ENCODE data around the gene STK11IP. TPM values are rescaled to one million over a fixed set of nuclear protein-coding genes. Genes with fewer than 3 reads are reported as not detected.

Gene STK11IP
- total RNA-seq, 1 experiment from 2014 or later, result 39.9 TPM

DNA sequence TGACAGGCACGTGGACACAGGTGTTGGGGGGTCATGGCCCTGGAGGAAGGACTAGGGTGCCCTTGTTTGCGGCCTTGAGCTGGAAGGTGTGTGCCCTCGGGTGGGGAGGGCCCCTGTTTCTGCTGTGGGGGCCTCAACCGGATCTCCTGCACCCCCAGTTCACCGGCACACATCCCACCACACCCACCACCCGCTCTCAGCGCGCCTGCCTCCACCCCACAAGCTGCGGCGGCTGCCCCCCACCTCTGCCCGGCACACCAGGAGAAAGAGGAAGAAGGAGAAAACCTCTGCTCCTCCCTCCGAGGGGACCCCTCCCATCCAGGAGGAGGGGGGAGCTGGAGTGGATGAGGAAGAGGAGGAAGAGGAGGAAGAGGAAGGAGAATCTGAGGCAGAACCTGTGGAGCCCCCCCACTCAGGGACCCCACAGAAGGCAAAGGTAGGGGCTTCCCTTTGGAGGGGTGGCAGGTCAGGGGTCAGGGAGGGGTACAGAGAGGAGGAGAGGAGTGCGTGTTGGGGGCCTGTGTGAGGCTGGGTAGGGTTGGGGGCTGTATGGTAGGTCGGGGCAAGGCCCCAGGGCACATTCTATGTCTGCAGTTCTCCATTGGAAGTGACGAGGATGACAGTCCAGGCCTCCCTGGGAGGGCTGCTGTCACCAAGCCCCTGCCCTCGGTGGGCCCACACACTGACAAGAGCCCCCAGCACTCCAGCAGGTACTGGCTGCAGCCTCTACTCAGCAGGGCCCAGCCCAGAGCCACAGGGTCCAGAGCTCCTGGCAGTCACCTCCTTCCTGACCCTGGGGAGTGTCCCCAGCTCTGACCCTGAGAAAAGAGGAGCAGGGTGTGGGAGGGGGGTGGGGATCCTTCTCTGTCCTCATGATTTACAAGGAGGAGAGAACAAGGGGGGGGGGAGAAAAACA is 31.6 kb downstream of the STK11IP start (continued):
- TF ChIP-seq TEAD1 (CRISPR knock-in tag; IDR thresholded peaks at IDR 0.05) (no peak), ZBTB21 (CRISPR knock-in tag; IDR thresholded peaks at IDR 0.05; ENCODE audit: borderline replicate concordance) (no peak), RELA (CRISPR knock-in tag; IDR thresholded peaks at IDR 0.05; ENCODE audit: borderline replicate concordance) (no peak), CREB1 (CRISPR knock-in tag; IDR thresholded peaks at IDR 0.05) (no peak), GABPB1 (CRISPR knock-in tag; IDR thresholded peaks at IDR 0.05) (no peak), KAT7 (CRISPR knock-in tag; IDR thresholded peaks at IDR 0.05; ENCODE audit: borderline replicate concordance) (no peak), ZNF138 (CRISPR knock-in tag; conservative IDR thresholded peaks at IDR 0.05) (no peak), ESRRA (CRISPR knock-in tag; IDR thresholded peaks at IDR 0.05; ENCODE audit: borderline replicate concordance) (no peak), FOXK1 (CRISPR knock-in tag; IDR thresholded peaks at IDR 0.05) (no peak), RORB (CRISPR knock-in tag; IDR thresholded peaks at IDR 0.05) (no peak), NFE2L1 (CRISPR knock-in tag; IDR thresholded peaks at IDR 0.05) (no peak)
- TF ChIP-seq, protein P1, sequence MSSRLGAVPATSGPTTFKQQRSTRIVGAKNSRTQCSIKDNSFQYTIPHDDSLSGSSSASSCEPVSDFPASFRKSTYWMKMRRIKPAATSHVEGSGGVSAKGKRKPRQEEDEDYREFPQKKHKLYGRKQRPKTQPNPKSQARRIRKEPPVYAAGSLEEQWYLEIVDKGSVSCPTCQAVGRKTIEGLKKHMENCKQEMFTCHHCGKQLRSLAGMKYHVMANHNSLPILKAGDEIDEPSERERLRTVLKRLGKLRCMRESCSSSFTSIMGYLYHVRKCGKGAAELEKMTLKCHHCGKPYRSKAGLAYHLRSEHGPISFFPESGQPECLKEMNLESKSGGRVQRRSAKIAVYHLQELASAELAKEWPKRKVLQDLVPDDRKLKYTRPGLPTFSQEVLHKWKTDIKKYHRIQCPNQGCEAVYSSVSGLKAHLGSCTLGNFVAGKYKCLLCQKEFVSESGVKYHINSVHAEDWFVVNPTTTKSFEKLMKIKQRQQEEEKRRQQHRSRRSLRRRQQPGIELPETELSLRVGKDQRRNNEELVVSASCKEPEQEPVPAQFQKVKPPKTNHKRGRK (CRISPR knock-in tag; IDR thresholded peaks at IDR 0.05; ENCODE audit: borderline replicate concordance), result no peak
- TF ChIP-seq, protein P2, sequence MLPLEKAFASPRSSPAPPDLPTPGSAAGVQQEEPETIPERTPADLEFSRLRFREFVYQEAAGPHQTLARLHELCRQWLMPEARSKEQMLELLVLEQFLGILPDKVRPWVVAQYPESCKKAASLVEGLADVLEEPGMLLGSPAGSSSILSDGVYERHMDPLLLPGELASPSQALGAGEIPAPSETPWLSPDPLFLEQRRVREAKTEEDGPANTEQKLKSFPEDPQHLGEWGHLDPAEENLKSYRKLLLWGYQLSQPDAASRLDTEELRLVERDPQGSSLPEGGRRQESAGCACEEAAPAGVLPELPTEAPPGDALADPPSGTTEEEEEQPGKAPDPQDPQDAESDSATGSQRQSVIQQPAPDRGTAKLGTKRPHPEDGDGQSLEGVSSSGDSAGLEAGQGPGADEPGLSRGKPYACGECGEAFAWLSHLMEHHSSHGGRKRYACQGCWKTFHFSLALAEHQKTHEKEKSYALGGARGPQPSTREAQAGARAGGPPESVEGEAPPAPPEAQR (CRISPR knock-in tag; IDR thresholded peaks at IDR 0.05), result no peak
- TF ChIP-seq, protein P3, sequence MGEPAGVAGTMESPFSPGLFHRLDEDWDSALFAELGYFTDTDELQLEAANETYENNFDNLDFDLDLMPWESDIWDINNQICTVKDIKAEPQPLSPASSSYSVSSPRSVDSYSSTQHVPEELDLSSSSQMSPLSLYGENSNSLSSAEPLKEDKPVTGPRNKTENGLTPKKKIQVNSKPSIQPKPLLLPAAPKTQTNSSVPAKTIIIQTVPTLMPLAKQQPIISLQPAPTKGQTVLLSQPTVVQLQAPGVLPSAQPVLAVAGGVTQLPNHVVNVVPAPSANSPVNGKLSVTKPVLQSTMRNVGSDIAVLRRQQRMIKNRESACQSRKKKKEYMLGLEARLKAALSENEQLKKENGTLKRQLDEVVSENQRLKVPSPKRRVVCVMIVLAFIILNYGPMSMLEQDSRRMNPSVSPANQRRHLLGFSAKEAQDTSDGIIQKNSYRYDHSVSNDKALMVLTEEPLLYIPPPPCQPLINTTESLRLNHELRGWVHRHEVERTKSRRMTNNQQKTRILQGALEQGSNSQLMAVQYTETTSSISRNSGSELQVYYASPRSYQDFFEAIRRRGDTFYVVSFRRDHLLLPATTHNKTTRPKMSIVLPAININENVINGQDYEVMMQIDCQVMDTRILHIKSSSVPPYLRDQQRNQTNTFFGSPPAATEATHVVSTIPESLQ (CRISPR knock-in tag; IDR thresholded peaks at IDR 0.05), result no peak

DNA sequence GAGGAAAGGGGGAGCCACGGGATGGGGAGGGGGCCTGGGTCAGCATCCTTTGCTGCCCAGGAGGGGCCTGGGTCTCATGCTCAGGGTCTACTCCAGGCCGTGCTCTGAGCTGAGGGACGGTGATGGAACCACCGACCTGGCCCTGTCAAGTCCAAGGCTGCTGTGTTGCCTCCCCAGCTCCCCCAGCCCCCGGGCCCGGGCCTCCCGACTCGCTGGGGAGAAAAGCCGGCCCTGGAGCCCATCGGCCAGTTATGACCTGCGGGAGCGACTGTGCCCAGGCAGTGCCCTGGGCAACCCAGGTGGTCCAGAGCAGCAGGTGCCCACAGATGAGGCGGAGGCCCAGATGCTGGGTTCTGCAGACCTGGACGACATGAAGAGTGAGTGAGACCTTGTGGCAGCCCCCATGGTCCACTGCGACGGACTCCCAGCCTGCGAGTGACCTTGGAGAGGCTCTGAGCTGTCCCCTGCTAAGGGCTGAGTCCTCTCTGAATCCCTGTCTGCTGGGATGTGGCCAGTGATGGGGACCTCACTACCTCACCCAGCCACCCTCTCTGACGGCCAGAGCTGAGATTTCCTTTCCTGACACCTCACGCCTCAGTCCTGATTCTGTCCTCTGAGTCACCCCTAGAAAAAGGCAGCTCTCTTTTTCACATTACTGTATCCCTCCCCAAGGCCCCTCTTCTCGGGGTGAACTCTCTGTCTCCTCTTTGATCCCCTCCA is 32.5 kb downstream of the STK11IP start:
- Mint-ChIP-seq H3K9me3 (no peaks in the 10 kb centered on the region), H3K4me3 (no peak overlapping the region), H3K27ac (peak overlapping the region; percentile 32; the same call in 1 of the 2 replicates), H3K36me3 (no peaks in the 10 kb centered on the region), H3K4me1 (peaks cover 6% of the 10 kb centered on the region), H3K27me3 (ENCODE audit: low read depth) (peaks cover 14% of the 10 kb centered on the region; the same call in 1 of the 2 replicates)
- POLR2A ChIA-PET, result interaction anchor here (1.0 kb wide), 1 partner anchor 8 kb away, joined by 3 read pairs; no protein-coding TSS in a partner anchor
- no peak for DNase-seq (ENCODE audit: low spot score)
- no peak for ATAC-seq
- CTCF ChIA-PET, result interaction anchor here (1.0 to 3.4 kb wide), 3 partner anchors 11 to 89 kb away, joined by 4 to 21 read pairs (median 11); no protein-coding TSS in a partner anchor
- TF ChIP-seq, protein P4, sequence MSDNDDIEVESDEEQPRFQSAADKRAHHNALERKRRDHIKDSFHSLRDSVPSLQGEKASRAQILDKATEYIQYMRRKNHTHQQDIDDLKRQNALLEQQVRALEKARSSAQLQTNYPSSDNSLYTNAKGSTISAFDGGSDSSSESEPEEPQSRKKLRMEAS (CRISPR knock-in tag; IDR thresholded peaks at IDR 0.05), result no peak
- TF ChIP-seq FOXK1 (CRISPR knock-in tag; IDR thresholded peaks at IDR 0.05) (no peak), ZBTB21 (CRISPR knock-in tag; IDR thresholded peaks at IDR 0.05; ENCODE audit: borderline replicate concordance) (no peak), ZNF121 (CRISPR knock-in tag; IDR thresholded peaks at IDR 0.05) (no peak), SMAD3 (CRISPR knock-in tag; IDR thresholded peaks at IDR 0.05; ENCODE audit: borderline replicate concordance) (no peak)
- TF ChIP-seq, protein P5, sequence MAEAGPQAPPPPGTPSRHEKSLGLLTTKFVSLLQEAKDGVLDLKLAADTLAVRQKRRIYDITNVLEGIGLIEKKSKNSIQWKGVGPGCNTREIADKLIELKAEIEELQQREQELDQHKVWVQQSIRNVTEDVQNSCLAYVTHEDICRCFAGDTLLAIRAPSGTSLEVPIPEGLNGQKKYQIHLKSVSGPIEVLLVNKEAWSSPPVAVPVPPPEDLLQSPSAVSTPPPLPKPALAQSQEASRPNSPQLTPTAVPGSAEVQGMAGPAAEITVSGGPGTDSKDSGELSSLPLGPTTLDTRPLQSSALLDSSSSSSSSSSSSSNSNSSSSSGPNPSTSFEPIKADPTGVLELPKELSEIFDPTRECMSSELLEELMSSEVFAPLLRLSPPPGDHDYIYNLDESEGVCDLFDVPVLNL (CRISPR knock-in tag; IDR thresholded peaks at IDR 0.05; ENCODE audit: borderline replicate concordance, low read depth), result no peak
- TF ChIP-seq, protein P6, sequence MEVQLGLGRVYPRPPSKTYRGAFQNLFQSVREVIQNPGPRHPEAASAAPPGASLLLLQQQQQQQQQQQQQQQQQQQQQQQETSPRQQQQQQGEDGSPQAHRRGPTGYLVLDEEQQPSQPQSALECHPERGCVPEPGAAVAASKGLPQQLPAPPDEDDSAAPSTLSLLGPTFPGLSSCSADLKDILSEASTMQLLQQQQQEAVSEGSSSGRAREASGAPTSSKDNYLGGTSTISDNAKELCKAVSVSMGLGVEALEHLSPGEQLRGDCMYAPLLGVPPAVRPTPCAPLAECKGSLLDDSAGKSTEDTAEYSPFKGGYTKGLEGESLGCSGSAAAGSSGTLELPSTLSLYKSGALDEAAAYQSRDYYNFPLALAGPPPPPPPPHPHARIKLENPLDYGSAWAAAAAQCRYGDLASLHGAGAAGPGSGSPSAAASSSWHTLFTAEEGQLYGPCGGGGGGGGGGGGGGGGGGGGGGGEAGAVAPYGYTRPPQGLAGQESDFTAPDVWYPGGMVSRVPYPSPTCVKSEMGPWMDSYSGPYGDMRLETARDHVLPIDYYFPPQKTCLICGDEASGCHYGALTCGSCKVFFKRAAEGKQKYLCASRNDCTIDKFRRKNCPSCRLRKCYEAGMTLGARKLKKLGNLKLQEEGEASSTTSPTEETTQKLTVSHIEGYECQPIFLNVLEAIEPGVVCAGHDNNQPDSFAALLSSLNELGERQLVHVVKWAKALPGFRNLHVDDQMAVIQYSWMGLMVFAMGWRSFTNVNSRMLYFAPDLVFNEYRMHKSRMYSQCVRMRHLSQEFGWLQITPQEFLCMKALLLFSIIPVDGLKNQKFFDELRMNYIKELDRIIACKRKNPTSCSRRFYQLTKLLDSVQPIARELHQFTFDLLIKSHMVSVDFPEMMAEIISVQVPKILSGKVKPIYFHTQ (CRISPR knock-in tag; IDR thresholded peaks at IDR 0.05), result no peak
- TF ChIP-seq, protein P7, sequence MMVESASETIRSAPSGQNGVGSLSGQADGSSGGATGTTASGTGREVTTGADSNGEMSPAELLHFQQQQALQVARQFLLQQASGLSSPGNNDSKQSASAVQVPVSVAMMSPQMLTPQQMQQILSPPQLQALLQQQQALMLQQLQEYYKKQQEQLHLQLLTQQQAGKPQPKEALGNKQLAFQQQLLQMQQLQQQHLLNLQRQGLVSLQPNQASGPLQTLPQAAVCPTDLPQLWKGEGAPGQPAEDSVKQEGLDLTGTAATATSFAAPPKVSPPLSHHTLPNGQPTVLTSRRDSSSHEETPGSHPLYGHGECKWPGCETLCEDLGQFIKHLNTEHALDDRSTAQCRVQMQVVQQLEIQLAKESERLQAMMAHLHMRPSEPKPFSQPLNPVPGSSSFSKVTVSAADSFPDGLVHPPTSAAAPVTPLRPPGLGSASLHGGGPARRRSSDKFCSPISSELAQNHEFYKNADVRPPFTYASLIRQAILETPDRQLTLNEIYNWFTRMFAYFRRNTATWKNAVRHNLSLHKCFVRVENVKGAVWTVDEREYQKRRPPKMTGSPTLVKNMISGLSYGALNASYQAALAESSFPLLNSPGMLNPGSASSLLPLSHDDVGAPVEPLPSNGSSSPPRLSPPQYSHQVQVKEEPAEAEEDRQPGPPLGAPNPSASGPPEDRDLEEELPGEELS (CRISPR knock-in tag; IDR thresholded peaks at IDR 0.05), result no peak
